Body of pancreas (tissue), 4 donors: ENCODE data around the gene HSD17B1. TPM values are rescaled to one million over a fixed set of nuclear protein-coding genes. Genes with fewer than 3 reads are reported as not detected.
"Not testable (repeated sequence)": the region's sequence is repeated elsewhere in the genome, so short reads cannot be mapped to it uniquely, and the experiment has no call there.

Source experiments
- ATAC-seq: fragments of 150-250 bp; one replicate; pipeline ENCODE4 v1.9.1; 2016
- DNase-seq, 4 donors: peaks; one replicate each; pipeline ENCODE4 v3.0.0-alpha.2; 2019
- H3K27ac ChIP-seq, 4 donors: fragments of 200-600 bp; sonication (generic); 1 replicate in 3 of 4; 2 replicates in 1 of 4; pipeline versions ENCODE4 v1.5.1 to v1.6.1; 2016 to 2019; ENCODE audit warnings: mild to moderate bottlenecking in 1 of 4, mixed read lengths in 1 of 4, moderate library complexity in 1 of 4
- H3K27me3 ChIP-seq, 2 donors: fragments of 200-600 bp; sonication (generic); one replicate each; pipeline ENCODE4 v1.6.0; 2016; ENCODE audit warnings: mild to moderate bottlenecking in 1 of 2
- H3K36me3 ChIP-seq, 2 donors: fragments of 200-600 bp; sonication (generic); replicated peaks in 1 of 2; 2 replicates each; pipeline ENCODE4 v1.5.1; 2016; ENCODE audit warnings: low read depth in 2 of 2; ENCODE audit not compliant: insufficient read depth in 1 of 2
- H3K4me1 ChIP-seq: fragments of 200-600 bp; sonication (generic); one replicate; pipeline ENCODE4 v1.6.0; 2016
- H3K4me3 ChIP-seq, 2 donors: fragments of 200-600 bp; sonication (generic); 1 replicate in 1 of 2; 2 replicates in 1 of 2; pipeline ENCODE4 v1.5.1; 2016 to 2019
- H3K9me3 ChIP-seq, 3 donors: fragments of 200-600 bp; sonication (generic); 1 replicate in 2 of 3; 2 replicates in 1 of 3; pipeline ENCODE4 v1.5.1; 2016
- POLR2A ChIP-seq, 3 donors: fragments of 450-650 bp; IDR thresholded peaks; one replicate each; pipeline ENCODE4 v1.6.1; 2016; ENCODE audit warnings: antibody characterized with exemption in 3 of 3, mild to moderate bottlenecking in 2 of 3
- WGBS, 2 donors: methylation state at CpG; one replicate each; pipeline ENCODE4 v1.1.5; 2017; 5-methylcytosine and 5-hydroxymethylcytosine counted together
- intact Hi-C: fragments of 100-400 bp; cut with DNase I; formaldehyde crosslinking; loops from one replicate; pipeline ENCODE4 v1.15.1; 2023
- total RNA-seq, 2 donors: library from RNA; depleted of rRNA; stranded (reverse); fragments of >200 nt; gene quantifications; one replicate each; pipeline ENCODE4 v1.1.0, GENCODE V29; 2016
- TF ChIP-seq, protein P1 (sequence below), 7 experiments: fragments of 450-650 bp in 4 of 7; fragments of 200-600 bp in 3 of 7; sonication (generic) in 3 of 7; IDR thresholded peaks; one replicate each; pipeline ENCODE4 v1.5.1; 2016 to 2019; ENCODE audit warnings: antibody characterized with exemption in 7 of 7

HSD17B1 gene
- total RNA-seq, 2 donors from 2014 or later, result 0.78 to 9.2 TPM

DNA sequence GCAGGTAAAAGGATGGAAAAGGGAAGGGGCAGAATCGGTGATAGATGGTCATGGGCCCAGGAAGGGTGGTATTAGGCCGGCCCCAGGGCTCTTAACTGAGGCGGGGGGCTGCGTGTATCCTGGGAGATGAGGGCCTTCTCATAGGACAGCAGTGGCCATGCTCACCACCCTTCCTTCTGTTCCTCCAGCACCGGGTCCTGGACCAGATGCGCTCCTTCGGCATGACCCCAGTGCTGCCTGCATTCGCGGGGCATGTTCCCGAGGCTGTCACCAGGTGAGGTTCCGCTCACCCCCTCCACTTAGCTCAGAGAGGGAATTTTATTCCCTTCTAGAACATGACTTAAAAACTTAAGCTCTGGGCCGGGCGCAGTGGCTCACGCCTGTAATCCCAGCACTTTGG lies 14.2 kb upstream of the HSD17B1 start:
- intact Hi-C loops, result no loop called here
- Histone ChIP-seq H3K27me3 (no peaks in the 10 kb centered on the region), H3K27ac (no peak overlapping the region), H3K9me3 (no peaks in the 10 kb centered on the region), H3K4me1 (peaks cover 30% of the 10 kb centered on the region), H3K36me3 (peaks cover 0 to 9% of the 10 kb centered on the region in 2 donors), H3K4me3 (no peak overlapping the region)
- whole genome bisulfite sequencing, 2 donors, result 89 to 95% methylated on average over 14 of the region's 14 CpGs
- DNase-seq (no peak), ATAC-seq (no peak)
- no peak for TF ChIP-seq POLR2A (IDR thresholded peaks at IDR 0.05)
- TF ChIP-seq, protein P1, sequence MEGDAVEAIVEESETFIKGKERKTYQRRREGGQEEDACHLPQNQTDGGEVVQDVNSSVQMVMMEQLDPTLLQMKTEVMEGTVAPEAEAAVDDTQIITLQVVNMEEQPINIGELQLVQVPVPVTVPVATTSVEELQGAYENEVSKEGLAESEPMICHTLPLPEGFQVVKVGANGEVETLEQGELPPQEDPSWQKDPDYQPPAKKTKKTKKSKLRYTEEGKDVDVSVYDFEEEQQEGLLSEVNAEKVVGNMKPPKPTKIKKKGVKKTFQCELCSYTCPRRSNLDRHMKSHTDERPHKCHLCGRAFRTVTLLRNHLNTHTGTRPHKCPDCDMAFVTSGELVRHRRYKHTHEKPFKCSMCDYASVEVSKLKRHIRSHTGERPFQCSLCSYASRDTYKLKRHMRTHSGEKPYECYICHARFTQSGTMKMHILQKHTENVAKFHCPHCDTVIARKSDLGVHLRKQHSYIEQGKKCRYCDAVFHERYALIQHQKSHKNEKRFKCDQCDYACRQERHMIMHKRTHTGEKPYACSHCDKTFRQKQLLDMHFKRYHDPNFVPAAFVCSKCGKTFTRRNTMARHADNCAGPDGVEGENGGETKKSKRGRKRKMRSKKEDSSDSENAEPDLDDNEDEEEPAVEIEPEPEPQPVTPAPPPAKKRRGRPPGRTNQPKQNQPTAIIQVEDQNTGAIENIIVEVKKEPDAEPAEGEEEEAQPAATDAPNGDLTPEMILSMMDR (IDR thresholded peaks at IDR 0.05), result no peak

DNA sequence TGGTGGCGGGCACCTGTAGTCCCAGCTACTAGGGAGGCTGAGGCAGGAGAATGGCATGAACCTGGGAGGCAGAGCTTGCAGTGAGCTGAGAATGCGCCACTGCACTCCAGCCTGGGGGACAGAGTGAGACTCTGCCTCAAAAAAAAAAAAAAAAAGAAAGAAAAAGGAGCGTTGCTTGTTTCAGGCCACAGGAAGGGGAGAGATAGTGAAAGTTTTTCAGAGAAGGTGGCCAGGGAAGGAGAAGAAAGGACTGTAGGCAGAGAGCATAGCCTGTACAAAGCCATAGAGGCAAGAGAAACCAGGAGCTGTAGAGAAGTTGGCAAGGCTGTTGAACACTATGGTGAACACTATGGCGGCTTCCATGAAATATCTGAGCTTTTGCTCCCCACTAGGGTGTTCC lies 12.2 kb upstream of the HSD17B1 start:
- H3K4me1 ChIP-seq, result peaks cover 20% of the 10 kb centered on the region
- H3K27ac ChIP-seq, ATAC-seq, intact Hi-C loops, DNase-seq, H3K9me3 ChIP-seq, H3K4me3 ChIP-seq, H3K27me3 ChIP-seq, H3K36me3 ChIP-seq: not testable (repeated sequence)
- WGBS, 2 donors, result 93 to 95% methylated on average over 4 of the region's 4 CpGs

DNA sequence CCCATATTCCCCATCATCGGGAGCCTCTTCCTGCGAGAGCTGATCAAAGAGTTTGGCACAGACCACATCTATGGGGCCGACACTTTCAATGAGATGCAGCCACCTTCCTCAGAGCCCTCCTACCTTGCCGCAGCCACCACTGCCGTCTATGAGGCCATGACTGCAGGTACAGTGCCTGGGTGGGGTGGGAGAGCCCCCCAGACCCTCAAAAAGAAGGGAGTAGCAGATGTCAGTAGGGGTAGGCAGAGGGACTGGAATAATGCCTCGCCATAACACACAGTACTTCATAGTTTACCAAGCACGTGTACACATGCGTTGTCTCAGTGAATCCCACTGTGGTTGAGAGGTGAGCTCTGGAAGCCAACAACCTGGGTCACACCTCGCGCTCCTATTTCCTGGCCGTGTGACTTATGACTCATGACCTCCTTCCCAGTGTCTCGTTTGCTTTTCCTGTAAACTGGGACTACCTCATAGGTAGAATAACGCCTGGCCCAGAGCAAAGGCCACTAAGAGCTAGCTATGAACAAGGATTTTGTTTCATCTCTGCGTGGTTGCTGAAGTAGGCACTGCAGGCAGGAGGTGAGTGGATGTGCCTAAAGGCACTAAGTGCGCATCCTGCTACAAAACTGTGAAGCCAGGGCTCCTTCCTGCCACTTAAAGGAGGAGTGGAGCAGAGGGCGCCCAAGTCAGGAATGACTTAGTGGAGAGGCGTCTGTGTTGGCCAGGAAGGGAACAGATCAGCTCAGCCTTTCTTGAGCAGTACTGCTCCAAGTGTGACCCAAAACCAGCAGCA lies 11.5 kb upstream of the HSD17B1 start:
- H3K9me3 ChIP-seq, result no peaks in the 10 kb centered on the region
- H3K4me3 ChIP-seq, result no peak overlapping the region
- peaks cover 16% of the 10 kb centered on the region for H3K4me1 ChIP-seq
- H3K27ac ChIP-seq, result no peak overlapping the region
- no peaks in the 10 kb centered on the region for H3K27me3 ChIP-seq
- TF ChIP-seq, protein P1 (IDR thresholded peaks at IDR 0.05), result no peak
- no peak for TF ChIP-seq POLR2A (IDR thresholded peaks at IDR 0.05)
- 82 to 84% methylated on average over 16 to 17 of the region's 17 CpGs for WGBS, 2 donors
- intact Hi-C loops, result no loop called here
- H3K36me3 ChIP-seq, result peaks cover 0 to 9% of the 10 kb centered on the region in 2 donors
- ATAC-seq (no peak), DNase-seq (peak in 1 of 4 donors; percentile 50)

DNA sequence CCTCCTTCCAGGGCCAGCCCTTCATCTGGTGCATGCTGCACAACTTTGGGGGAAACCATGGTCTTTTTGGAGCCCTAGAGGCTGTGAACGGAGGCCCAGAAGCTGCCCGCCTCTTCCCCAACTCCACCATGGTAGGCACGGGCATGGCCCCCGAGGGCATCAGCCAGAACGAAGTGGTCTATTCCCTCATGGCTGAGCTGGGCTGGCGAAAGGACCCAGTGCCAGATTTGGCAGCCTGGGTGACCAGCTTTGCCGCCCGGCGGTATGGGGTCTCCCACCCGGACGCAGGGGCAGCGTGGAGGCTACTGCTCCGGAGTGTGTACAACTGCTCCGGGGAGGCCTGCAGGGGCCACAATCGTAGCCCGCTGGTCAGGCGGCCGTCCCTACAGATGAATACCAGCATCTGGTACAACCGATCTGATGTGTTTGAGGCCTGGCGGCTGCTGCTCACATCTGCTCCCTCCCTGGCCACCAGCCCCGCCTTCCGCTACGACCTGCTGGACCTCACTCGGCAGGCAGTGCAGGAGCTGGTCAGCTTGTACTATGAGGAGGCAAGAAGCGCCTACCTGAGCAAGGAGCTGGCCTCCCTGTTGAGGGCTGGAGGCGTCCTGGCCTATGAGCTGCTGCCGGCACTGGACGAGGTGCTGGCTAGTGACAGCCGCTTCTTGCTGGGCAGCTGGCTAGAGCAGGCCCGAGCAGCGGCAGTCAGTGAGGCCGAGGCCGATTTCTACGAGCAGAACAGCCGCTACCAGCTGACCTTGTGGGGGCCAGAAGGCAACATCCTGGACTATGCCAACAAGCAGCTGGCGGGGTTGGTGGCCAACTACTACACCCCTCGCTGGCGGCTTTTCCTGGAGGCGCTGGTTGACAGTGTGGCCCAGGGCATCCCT lies 9.3 kb upstream of the HSD17B1 start:
- Histone ChIP-seq H3K9me3 (no peaks in the 10 kb centered on the region), H3K27ac (no peak overlapping the region), H3K36me3 (peaks cover 0 to 9% of the 10 kb centered on the region in 2 donors), H3K4me1 (peaks cover 13% of the 10 kb centered on the region), H3K4me3 (no peak overlapping the region), H3K27me3 (no peaks in the 10 kb centered on the region)
- TF ChIP-seq POLR2A (IDR thresholded peaks at IDR 0.05), result no peak
- TF ChIP-seq, protein P1 (IDR thresholded peaks at IDR 0.05), result no peak
- ATAC-seq, result no peak
- intact Hi-C loops, result no loop called here
- DNase-seq, result peak in 1 of 4 donors; percentile 21
- 89% methylated on average over 4 to 20 of the region's 39 CpGs for WGBS, 2 donors

DNA sequence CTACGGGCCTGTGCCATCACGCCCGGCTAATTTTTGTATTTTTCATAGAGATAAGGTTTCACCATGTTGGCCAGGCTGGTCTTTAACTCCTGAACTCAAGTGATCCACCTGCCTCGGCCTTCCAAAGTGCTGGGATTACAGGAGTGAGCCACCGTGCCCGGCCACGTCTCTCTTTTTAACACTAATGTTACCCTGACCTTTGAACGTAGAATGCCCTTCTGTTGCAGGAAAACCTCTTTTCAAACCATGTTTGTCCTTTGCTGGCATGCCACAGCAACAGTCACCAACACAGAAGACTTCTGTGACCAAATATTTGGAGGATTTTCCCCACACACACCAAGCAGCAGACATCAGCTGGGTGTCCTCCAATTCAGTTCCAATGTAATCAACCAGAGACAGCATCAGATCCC lies 7.8 kb upstream of the HSD17B1 start:
- TF ChIP-seq, protein P1 (IDR thresholded peaks at IDR 0.05), result no peak
- TF ChIP-seq POLR2A (IDR thresholded peaks at IDR 0.05), result no peak
- 69 to 78% methylated on average over 8 of the region's 8 CpGs for WGBS, 2 donors
- no peak for DNase-seq
- H3K9me3 ChIP-seq, result no peaks in the 10 kb centered on the region
- no peak overlapping the region for H3K4me3 ChIP-seq
- no peak for ATAC-seq
- intact Hi-C loops, result no loop called here
- H3K27ac ChIP-seq, result no peak overlapping the region
- H3K36me3 ChIP-seq, result peaks cover 0 to 5% of the 10 kb centered on the region in 2 donors
- no peaks in the 10 kb centered on the region for H3K27me3 ChIP-seq
- H3K4me1 ChIP-seq, result peaks cover 22% of the 10 kb centered on the region

DNA sequence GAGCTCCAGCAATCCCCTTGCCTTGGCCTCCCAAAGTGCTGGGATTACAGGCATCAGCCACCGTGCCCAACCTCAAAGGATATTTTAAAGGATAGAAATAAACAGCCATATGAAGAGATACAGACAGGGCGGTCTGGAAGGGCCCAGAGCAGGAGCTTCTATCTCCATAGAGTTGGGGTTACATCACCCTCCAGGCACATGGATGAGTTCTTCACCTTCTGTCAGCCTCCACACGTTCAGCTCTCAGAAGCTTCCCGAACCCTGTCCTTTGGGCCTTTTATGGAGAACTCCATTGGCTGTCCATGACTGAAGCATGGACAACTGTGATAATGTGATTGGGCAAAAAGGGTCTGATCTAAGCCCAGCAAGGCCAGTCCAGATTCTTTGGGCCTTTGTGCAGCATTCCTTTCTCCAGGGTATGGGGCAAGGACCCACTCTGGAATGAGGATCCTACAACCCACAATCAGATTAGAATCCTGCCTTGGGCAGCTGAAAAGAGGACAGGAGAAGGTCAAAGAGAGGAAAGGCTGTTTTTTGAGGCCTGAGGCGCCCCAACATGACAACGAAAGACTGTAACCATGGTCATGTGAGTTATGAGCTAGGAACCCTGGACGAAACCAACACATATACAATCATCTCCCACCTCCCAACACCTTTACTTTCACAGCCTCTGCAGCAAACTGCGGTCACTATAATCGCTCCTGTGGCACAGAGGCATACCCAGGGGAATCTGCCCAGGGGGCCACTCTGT lies 6.8 kb upstream of the HSD17B1 start:
- H3K4me3 ChIP-seq, H3K27me3 ChIP-seq, intact Hi-C loops, H3K9me3 ChIP-seq, H3K36me3 ChIP-seq, DNase-seq, ATAC-seq, H3K27ac ChIP-seq: not testable (repeated sequence)
- H3K4me1 ChIP-seq, result peaks cover 22% of the 10 kb centered on the region
- 84 to 89% methylated on average over 9 of the region's 9 CpGs for WGBS, 2 donors
